OCI-LY3 (cell line): ENCODE measurements around the gene EFCAB5.

Experiments used
- H2AFZ ChIP-seq: fragments of 200-600, 300-600 bp; shearing (Covaris generic); 2 replicates; pipeline ENCODE4 v1.6.0; 2014; ENCODE audit warnings: antibody characterized with exemption, low read depth, low read length
- H3K27ac ChIP-seq: fragments of 200-600, 300-600 bp; sonication (generic); 2 replicates; pipeline ENCODE4 v1.5.1; 2014; ENCODE audit warnings: mild to moderate bottlenecking, low read length, moderate library complexity, mixed read lengths
- H3K27me3 ChIP-seq: fragments of 200-600, 300-600 bp; sonication (generic); 2 replicates; pipeline ENCODE4 v1.6.1; 2014; ENCODE audit warnings: low read depth, low read length, mixed read lengths
- H3K36me3 ChIP-seq: fragments of 200-600, 300-600 bp; sonication (generic); replicated peaks from 2 replicates; pipeline ENCODE3; 2014; ENCODE audit warnings: low read depth, low read length, mixed read lengths
- H3K4me1 ChIP-seq: fragments of 300-600, 200-600 bp; sonication (generic); 2 replicates; pipeline ENCODE4 v1.6.1; 2014; ENCODE audit warnings: low read length, mixed read lengths
- H3K4me2 ChIP-seq: fragments of 200-600, 300-600 bp; sonication (generic); 2 replicates; pipeline ENCODE4 v1.6.1; 2014; ENCODE audit warnings: low read length, mixed read lengths
- H3K4me3 ChIP-seq: fragments of 300-600, 200-600 bp; sonication (generic); 2 replicates; pipeline ENCODE4 v1.5.1; 2014; ENCODE audit warnings: antibody characterized with exemption, mild to moderate bottlenecking, low read length, moderate library complexity
- H3K79me2 ChIP-seq: fragments of 300-600, 200-600 bp; shearing (Covaris generic); 2 replicates; pipeline ENCODE4 v1.6.1; 2014; ENCODE audit warnings: mild to moderate bottlenecking, low read length, mixed read lengths
- H3K9ac ChIP-seq: fragments of 300-600, 200-600 bp; shearing (Covaris generic); 2 replicates; pipeline ENCODE4 v1.6.0; 2014; ENCODE audit warnings: mild to moderate bottlenecking, low read length, moderate library complexity
- H3K9me3 ChIP-seq: fragments of 200-600, 300-600 bp; shearing (Covaris generic); 2 replicates; pipeline ENCODE4 v1.6.1; 2014; ENCODE audit warnings: low read length, mixed read lengths; ENCODE audit not compliant: insufficient read depth
- H4K20me1 ChIP-seq: fragments of 200-600, 300-600 bp; sonication (generic); 2 replicates; pipeline ENCODE4 v1.6.1; 2016; ENCODE audit warnings: low read length, mixed read lengths; ENCODE audit not compliant: insufficient read depth
- CTCF ChIP-seq: fragments of 200-600, 300-600 bp; sonication (generic); IDR thresholded peaks from 2 replicates; pipeline ENCODE4 v1.5.1; 2014; ENCODE audit warnings: antibody characterized with exemption, low read length, low read depth
- EZH2phosphoT487 ChIP-seq: fragments of 200-600 bp; shearing (Covaris generic); IDR thresholded peaks from 2 replicates; pipeline ENCODE4 v1.6.1; 2018; ENCODE audit warnings: antibody characterized with exemption, mixed run types, low read depth

Gene EFCAB5

GRCh38 chr17:29959658-29960337, 18.4 kb downstream of the EFCAB5 start:
- no peak for TF ChIP-seq EZH2phosphoT487
- no peak for TF ChIP-seq CTCF
- Histone ChIP-seq H3K27ac (no peak overlapping the region), H2AFZ (no peak overlapping the region), H3K79me2 (no peaks in the 10 kb centered on the region), H3K27me3 (no peaks in the 10 kb centered on the region), H3K4me2 (no peak overlapping the region), H3K4me1 (no peaks in the 10 kb centered on the region), H3K9me3 (no peaks in the 10 kb centered on the region), H4K20me1 (no peaks in the 10 kb centered on the region), H3K4me3 (no peak overlapping the region), H3K36me3 (no peaks in the 10 kb centered on the region), H3K9ac (no peak overlapping the region)

GRCh38 chr17:29962656-29963055, 21.2 kb downstream of the EFCAB5 start:
- Histone ChIP-seq H4K20me1 (no peaks in the 10 kb centered on the region), H3K27ac (no peak overlapping the region), H3K4me3 (no peak overlapping the region), H2AFZ (no peak overlapping the region), H3K27me3 (no peaks in the 10 kb centered on the region), H3K36me3 (no peaks in the 10 kb centered on the region), H3K4me2 (no peak overlapping the region), H3K9ac (no peak overlapping the region), H3K9me3 (no peaks in the 10 kb centered on the region), H3K4me1 (no peaks in the 10 kb centered on the region), H3K79me2 (no peaks in the 10 kb centered on the region)
- no peak for TF ChIP-seq CTCF

- H3K4me1 ChIP-seq = no peaks in the 10 kb centered on the region
- H3K4me3 ChIP-seq = no peak overlapping the region
- no peaks in the 10 kb centered on the region for H3K27me3 ChIP-seq
- H3K79me2 ChIP-seq = no peaks in the 10 kb centered on the region
- H4K20me1 ChIP-seq = no peaks in the 10 kb centered on the region
- H3K36me3 ChIP-seq = no peaks in the 10 kb centered on the region
- H2AFZ ChIP-seq = no peak overlapping the region
- TF ChIP-seq EZH2phosphoT487 (no peak), CTCF (no peak)
- no peak overlapping the region for H3K9ac ChIP-seq
- H3K9me3 ChIP-seq = no peaks in the 10 kb centered on the region
- H3K4me2 ChIP-seq = no peak overlapping the region
- H3K27ac ChIP-seq = no peak overlapping the region
These were observed 26.8 kb downstream of the EFCAB5 start for GRCh38 chr17:29968271-29968670.

GRCh38 chr17:29972277-29972676, 30.8 kb downstream of the EFCAB5 start:
- H3K9me3 ChIP-seq = no peaks in the 10 kb centered on the region
- H3K4me3 ChIP-seq = no peak overlapping the region
- no peaks in the 10 kb centered on the region for H3K36me3 ChIP-seq
- no peaks in the 10 kb centered on the region for H3K27me3 ChIP-seq
- no peak overlapping the region for H2AFZ ChIP-seq
- no peak overlapping the region for H3K4me2 ChIP-seq
- no peak for TF ChIP-seq CTCF
- no peak for TF ChIP-seq EZH2phosphoT487
- no peak overlapping the region for H3K27ac ChIP-seq
- no peak overlapping the region for H3K9ac ChIP-seq
- no peaks in the 10 kb centered on the region for H3K79me2 ChIP-seq
- no peaks in the 10 kb centered on the region for H4K20me1 ChIP-seq
- H3K4me1 ChIP-seq = no peaks in the 10 kb centered on the region
